Panc1 (cell line): Measurements from ENCODE around the gene TRAFD1.

Source experiments
- CTCF ChIP-seq: fragments of 450-650 bp; IDR thresholded peaks from 2 replicates; pipeline ENCODE4 v1.5.1; 2017; ENCODE audit warnings: mild to moderate bottlenecking
- POLR2AphosphoS5 ChIP-seq: IDR thresholded peaks from 2 replicates; pipeline ENCODE4 v1.6.1; 2012; ENCODE audit warnings: mild to moderate bottlenecking, low read depth, low read length, moderate library complexity
- SIN3A ChIP-seq: IDR thresholded peaks from 2 replicates; pipeline ENCODE4 v1.6.1; 2012; ENCODE audit warnings: low read depth, mild to moderate bottlenecking, low read length, moderate library complexity, borderline replicate concordance; ENCODE audit not compliant: insufficient read depth
- TCF7L2 ChIP-seq: IDR thresholded peaks from 2 replicates; pipeline ENCODE4 v1.6.1; 2011; ENCODE audit warnings: mild to moderate bottlenecking, low read depth, low read length, inconsistent platforms

- TF ChIP-seq CTCF: no peak
- TF ChIP-seq POLR2AphosphoS5: no peak
- no peak for TF ChIP-seq TCF7L2
- no peak for TF ChIP-seq SIN3A
Measured at GRCh38 chr12:112151766-112152541, 26.6 kb downstream of the TRAFD1 start.
